KMS-11 (cell line): ENCODE results near the gene ZSCAN25.

Experiments
- H2AFZ ChIP-seq: fragments of 200-600 bp; sonication (generic); 2 replicates; pipeline ENCODE4 v1.6.1; 2016; ENCODE audit warnings: antibody characterized with exemption, mixed run types, low read depth
- H3K27ac ChIP-seq: fragments of 200-600 bp; sonication (generic); 2 replicates; pipeline ENCODE4 v1.6.1; 2016; ENCODE audit warnings: mild to moderate bottlenecking, mixed run types
- H3K27me3 ChIP-seq: fragments of 200-600 bp; sonication (generic); 2 replicates; pipeline ENCODE4 v1.6.1; 2017; ENCODE audit warnings: mild to moderate bottlenecking, low read depth, mixed run types, moderate library complexity; ENCODE audit not compliant: insufficient read depth
- H3K36me3 ChIP-seq: fragments of 200-600 bp; sonication (generic); 2 replicates; pipeline ENCODE4 v1.6.1; 2017; ENCODE audit warnings: mild to moderate bottlenecking, mixed run types; ENCODE audit not compliant: insufficient read depth
- H3K4me1 ChIP-seq: fragments of 200-600 bp; sonication (generic); 2 replicates; pipeline ENCODE4 v1.6.1; 2016; ENCODE audit warnings: mild to moderate bottlenecking, low read depth, mixed run types; ENCODE audit not compliant: poor library complexity, severe bottlenecking
- H3K4me2 ChIP-seq: fragments of 200-600 bp; sonication (generic); 2 replicates; pipeline ENCODE4 v1.7.0; 2016; ENCODE audit warnings: mild to moderate bottlenecking, mixed run types
- H3K4me3 ChIP-seq: fragments of 200-600 bp; sonication (generic); IDR thresholded peaks from 2 replicates; pipeline ENCODE4 v1.6.1; 2017; ENCODE audit warnings: low read depth, low read length, mixed read lengths; ENCODE audit not compliant: insufficient read depth
- H3K79me2 ChIP-seq: fragments of 200-600 bp; sonication (generic); 2 replicates; pipeline ENCODE4 v1.6.1; 2016; ENCODE audit warnings: low read depth, mixed run types; ENCODE audit not compliant: insufficient read depth
- H3K9ac ChIP-seq: fragments of 200-600 bp; sonication (generic); 2 replicates; pipeline ENCODE4 v1.6.1; 2016; ENCODE audit warnings: mild to moderate bottlenecking, mixed run types
- H4K20me1 ChIP-seq: fragments of 200-600 bp; sonication (generic); 2 replicates; pipeline ENCODE4 v1.6.1; 2016; ENCODE audit warnings: mild to moderate bottlenecking, mixed run types; ENCODE audit not compliant: insufficient read depth
- CTCF ChIP-seq: fragments of 200-600 bp; sonication (generic); conservative IDR thresholded peaks from 2 replicates; pipeline ENCODE4 v1.6.1; 2017; ENCODE audit warnings: low read depth, mild to moderate bottlenecking, antibody characterized with exemption, low read length, moderate library complexity, mixed read lengths

Gene ZSCAN25

GRCh38 chr7:99626661-99627060 lies 9.9 kb downstream of the ZSCAN25 start:
- no peaks in the 10 kb centered on the region for H3K27me3 ChIP-seq
- H3K4me1 ChIP-seq, result no peaks in the 10 kb centered on the region
- H3K4me2 ChIP-seq, result no peak overlapping the region
- H3K79me2 ChIP-seq, result no peaks in the 10 kb centered on the region
- H3K9ac ChIP-seq, result no peak overlapping the region
- no peak overlapping the region for H3K4me3 ChIP-seq
- H4K20me1 ChIP-seq, result no peaks in the 10 kb centered on the region
- no peak overlapping the region for H3K27ac ChIP-seq
- no peaks in the 10 kb centered on the region; the same call in 1 of the 2 replicates for H3K36me3 ChIP-seq
- TF ChIP-seq CTCF, result no peak
- no peak overlapping the region for H2AFZ ChIP-seq

GRCh38 chr7:99627513-99627912 lies 10.8 kb downstream of the ZSCAN25 start:
- Histone ChIP-seq H2AFZ (no peak overlapping the region), H3K27me3 (no peaks in the 10 kb centered on the region), H3K4me3 (no peak overlapping the region), H4K20me1 (no peaks in the 10 kb centered on the region), H3K4me2 (no peak overlapping the region), H3K4me1 (no peaks in the 10 kb centered on the region), H3K36me3 (no peaks in the 10 kb centered on the region; the same call in 1 of the 2 replicates), H3K27ac (no peak overlapping the region), H3K9ac (no peak overlapping the region), H3K79me2 (no peaks in the 10 kb centered on the region)
- no peak for TF ChIP-seq CTCF

- no peak overlapping the region for H3K4me2 ChIP-seq
- no peak overlapping the region for H2AFZ ChIP-seq
- H3K27me3 ChIP-seq, result no peaks in the 10 kb centered on the region
- H3K4me3 ChIP-seq, result no peak overlapping the region
- H3K27ac ChIP-seq, result no peak overlapping the region
- TF ChIP-seq CTCF, result no peak
- no peak overlapping the region for H3K9ac ChIP-seq
- H3K79me2 ChIP-seq, result no peaks in the 10 kb centered on the region
- H3K36me3 ChIP-seq, result no peaks in the 10 kb centered on the region; the same call in 1 of the 2 replicates
- no peaks in the 10 kb centered on the region for H3K4me1 ChIP-seq
- H4K20me1 ChIP-seq, result no peaks in the 10 kb centered on the region
Measured at GRCh38 chr7:99628471-99629465, 12.0 kb downstream of the ZSCAN25 start.

- no peaks in the 10 kb centered on the region for H3K27me3 ChIP-seq
- H3K4me2 ChIP-seq, result no peak overlapping the region
- H3K4me1 ChIP-seq, result no peaks in the 10 kb centered on the region
- no peak overlapping the region for H3K27ac ChIP-seq
- no peaks in the 10 kb centered on the region for H3K79me2 ChIP-seq
- no peaks in the 10 kb centered on the region; the same call in 1 of the 2 replicates for H3K36me3 ChIP-seq
- H4K20me1 ChIP-seq, result no peaks in the 10 kb centered on the region
- no peak overlapping the region for H3K9ac ChIP-seq
- TF ChIP-seq CTCF, result no peak
- no peak overlapping the region for H3K4me3 ChIP-seq
- H2AFZ ChIP-seq, result no peak overlapping the region
Measured at GRCh38 chr7:99629643-99630042, 12.9 kb downstream of the ZSCAN25 start.
